ENCODE results near the gene ZIC5. TPM values are rescaled to one million over a fixed set of nuclear protein-coding genes. Genes with fewer than 3 reads are reported as not detected.
A peak's percentile ranks its signal among the peaks of the same experiment; 100 is the strongest.

Gene ZIC5
- total and polyA plus RNA-seq, 11 donors, result not detected

GRCh38 chr13:99958406-99959126, 13.0 kb downstream of the ZIC5 start:
- H3K9me3 ChIP-seq, result no peaks in the 10 kb centered on the region
- H3K4me1 ChIP-seq, result peaks cover 7 to 42% (median 27%) of the 10 kb centered on the region in 12 donors
- peaks cover 58 to 100% (median 96%) of the 10 kb centered on the region in 9 donors for H3K27me3 ChIP-seq
- H3K4me3 ChIP-seq, result no peak overlapping the region
- no peak for TF ChIP-seq CTCF (IDR thresholded peaks at IDR 0.05)
- TF ChIP-seq POLR2A (IDR thresholded peaks at IDR 0.05), result no peak
- H3K27ac ChIP-seq, result no peak overlapping the region
- DNase-seq (no peak), ATAC-seq (no peak)
- no peaks in the 10 kb centered on the region for H3K36me3 ChIP-seq
- intact Hi-C loops (cut with DNase I), result no loop called here
- WGBS, 4 donors, result 6 to 10% (median 10%) methylated on average over 35 of the region's 35 CpGs

GRCh38 chr13:99956473-99957349, 14.9 kb downstream of the ZIC5 start:
- DNase-seq, result no peak
- H3K27me3 ChIP-seq, result peaks cover 56 to 100% (median 87%) of the 10 kb centered on the region in 9 donors
- no peak for ATAC-seq
- peaks cover 7 to 42% (median 27%) of the 10 kb centered on the region in 12 donors for H3K4me1 ChIP-seq
- WGBS, 4 donors, result 1 to 3% (median 2%) methylated on average over 53 to 68 of the region's 68 CpGs
- no peaks in the 10 kb centered on the region for H3K9me3 ChIP-seq
- intact Hi-C loops (cut with DNase I), result no loop called here
- no peak for TF ChIP-seq CTCF (IDR thresholded peaks at IDR 0.05)
- TF ChIP-seq POLR2A (IDR thresholded peaks at IDR 0.05), result no peak
- peak overlapping the region in 11 of 12 donors; percentile 6 to 36 (median 18) for H3K4me3 ChIP-seq
- H3K27ac ChIP-seq, result no peak overlapping the region
- H3K36me3 ChIP-seq, result no peaks in the 10 kb centered on the region

- 2 to 3% (median 3%) methylated on average over 39 to 57 of the region's 57 CpGs for WGBS, 4 donors
- H3K27ac ChIP-seq, result no peak overlapping the region
- peaks cover 7 to 42% (median 27%) of the 10 kb centered on the region in 12 donors for H3K4me1 ChIP-seq
- peaks cover 52 to 98% (median 80%) of the 10 kb centered on the region in 9 donors for H3K27me3 ChIP-seq
- no peaks in the 10 kb centered on the region for H3K9me3 ChIP-seq
- ATAC-seq (peak in 2 of 4 donors; percentile 26 to 44), DNase-seq (no peak)
- TF ChIP-seq POLR2A (IDR thresholded peaks at IDR 0.05) (no peak), CTCF (IDR thresholded peaks at IDR 0.05) (no peak)
- H3K36me3 ChIP-seq, result no peaks in the 10 kb centered on the region
- intact Hi-C loops (cut with DNase I), result no loop called here
- peak overlapping the region in 11 of 12 donors; percentile 6 to 36 (median 18) for H3K4me3 ChIP-seq
These were observed 15.7 kb downstream of the ZIC5 start for GRCh38 chr13:99955747-99956472.
